Endothelial cell (in vitro differentiated cells): ENCODE measurements around the gene KCNQ1. TPM values are rescaled to one million over a fixed set of nuclear protein-coding genes. Genes with fewer than 3 reads are reported as not detected.
A peak's percentile ranks its signal among the peaks of the same experiment; 100 is the strongest.

Experiments used
- DNase-seq: peaks from one replicate; pipeline ENCODE4 v3.0.0; 2021; ENCODE audit warnings: low spot score
- H3K27ac Mint-ChIP-seq: one replicate; pipeline ENCODE4 v1.8.0; 2021; ENCODE audit warnings: mixed read lengths, inconsistent platforms; ENCODE audit not compliant: unreplicated experiment
- H3K27me3 Mint-ChIP-seq: one replicate; pipeline ENCODE4 v1.8.0; 2021; ENCODE audit warnings: mild to moderate bottlenecking, moderate library complexity, mixed read lengths, inconsistent platforms; ENCODE audit not compliant: unreplicated experiment
- H3K36me3 Mint-ChIP-seq: one replicate; pipeline ENCODE4 v1.8.0; 2021; ENCODE audit warnings: mild to moderate bottlenecking, low read depth, mixed read lengths, inconsistent platforms; ENCODE audit not compliant: unreplicated experiment
- H3K4me1 Mint-ChIP-seq: one replicate; pipeline ENCODE4 v1.8.0; 2021; ENCODE audit warnings: mild to moderate bottlenecking, mixed read lengths, inconsistent platforms; ENCODE audit not compliant: unreplicated experiment
- H3K4me3 Mint-ChIP-seq: one replicate; pipeline ENCODE4 v1.8.0; 2021; ENCODE audit warnings: mild to moderate bottlenecking, mixed read lengths, inconsistent platforms; ENCODE audit not compliant: unreplicated experiment
- H3K9me3 Mint-ChIP-seq: one replicate; pipeline ENCODE4 v1.8.0; 2021; ENCODE audit warnings: mixed read lengths, inconsistent platforms; ENCODE audit not compliant: unreplicated experiment
- total RNA-seq: library from RNA; stranded (reverse); fragmentation: NEBNext Ultra II Directional; extraction: Animal tissue kit (Norgen Biotek cat#: 25700); gene quantifications from one replicate; pipeline ENCODE4 v1.2.1, GENCODE V29; 2021; ENCODE audit not compliant: unreplicated experiment
- TF ChIP-seq, protein P1 (sequence below): fragments of 200-600 bp; sonication (generic); IDR thresholded peaks from one replicate; pipeline ENCODE4 v1.5.0; 2021; ENCODE audit warnings: antibody characterized with exemption; ENCODE audit not compliant: unreplicated experiment

KCNQ1 gene
- total RNA-seq, 1 donor from 2014 or later: 35.3 TPM

DNA sequence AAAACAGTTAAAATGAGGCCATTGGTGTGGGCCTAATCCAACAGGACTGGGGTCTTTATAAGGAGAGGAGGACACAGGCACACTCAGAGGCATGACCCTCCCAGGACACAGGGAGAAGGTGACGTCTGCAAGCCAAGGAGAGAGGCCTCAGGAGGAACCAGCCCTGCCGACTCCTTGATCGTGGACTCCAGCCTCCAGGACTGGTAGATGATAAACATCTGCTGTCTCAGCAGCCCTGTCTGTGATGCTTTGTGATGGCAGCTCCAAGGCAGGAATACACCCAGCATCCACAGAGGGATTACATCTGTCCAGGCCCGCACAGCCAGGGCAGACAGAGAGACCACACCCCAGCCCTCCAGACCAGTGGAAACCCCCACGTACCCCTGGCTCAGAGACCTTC lies 422.3 kb downstream of the KCNQ1 start:
- H3K27ac Mint-ChIP-seq: peak overlapping the region; percentile 74

DNA sequence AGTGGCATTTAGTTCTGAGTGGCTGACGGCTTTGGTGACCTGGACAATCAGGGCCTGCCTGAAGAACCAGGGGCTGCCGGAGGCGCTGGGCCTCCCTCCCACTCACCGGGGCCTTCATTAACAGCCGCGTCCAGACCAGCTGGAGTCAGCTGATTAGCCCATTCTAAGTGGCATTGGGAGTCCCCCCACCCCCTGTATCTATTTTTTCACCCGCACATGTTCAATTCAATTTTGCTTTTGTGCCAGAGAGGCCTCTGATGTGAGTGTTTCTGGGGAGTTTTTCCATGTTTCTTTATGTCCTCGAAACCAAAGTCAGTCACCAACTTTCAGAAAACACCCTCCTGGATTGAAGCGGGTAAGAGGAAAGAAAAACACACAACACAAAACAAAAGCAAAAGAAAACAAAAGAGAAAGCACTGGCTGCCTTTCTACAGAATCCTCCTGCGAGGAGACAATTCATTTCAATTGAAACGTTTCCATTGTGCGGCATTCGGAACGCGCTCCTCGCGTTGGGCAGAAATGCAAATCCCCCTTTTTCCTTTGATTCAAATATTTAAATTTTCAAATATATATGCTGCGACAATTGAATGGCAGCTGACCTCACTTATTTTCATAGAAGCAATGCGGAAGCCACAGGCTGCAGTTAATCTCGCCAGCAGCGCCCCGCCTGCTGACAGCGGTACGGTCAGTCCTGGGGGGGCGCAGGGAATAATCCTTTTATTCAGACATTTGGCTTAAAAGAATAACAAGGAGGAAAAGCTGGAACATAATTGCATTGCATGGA lies 423.1 kb downstream of the KCNQ1 start:
- no peak overlapping the region for H3K27ac Mint-ChIP-seq
- H3K9me3 Mint-ChIP-seq: no peaks in the 10 kb centered on the region
- H3K4me1 Mint-ChIP-seq: peaks cover 9% of the 10 kb centered on the region
- no peak for DNase-seq
- peaks cover 10% of the 10 kb centered on the region for H3K27me3 Mint-ChIP-seq
- TF ChIP-seq, protein P1, sequence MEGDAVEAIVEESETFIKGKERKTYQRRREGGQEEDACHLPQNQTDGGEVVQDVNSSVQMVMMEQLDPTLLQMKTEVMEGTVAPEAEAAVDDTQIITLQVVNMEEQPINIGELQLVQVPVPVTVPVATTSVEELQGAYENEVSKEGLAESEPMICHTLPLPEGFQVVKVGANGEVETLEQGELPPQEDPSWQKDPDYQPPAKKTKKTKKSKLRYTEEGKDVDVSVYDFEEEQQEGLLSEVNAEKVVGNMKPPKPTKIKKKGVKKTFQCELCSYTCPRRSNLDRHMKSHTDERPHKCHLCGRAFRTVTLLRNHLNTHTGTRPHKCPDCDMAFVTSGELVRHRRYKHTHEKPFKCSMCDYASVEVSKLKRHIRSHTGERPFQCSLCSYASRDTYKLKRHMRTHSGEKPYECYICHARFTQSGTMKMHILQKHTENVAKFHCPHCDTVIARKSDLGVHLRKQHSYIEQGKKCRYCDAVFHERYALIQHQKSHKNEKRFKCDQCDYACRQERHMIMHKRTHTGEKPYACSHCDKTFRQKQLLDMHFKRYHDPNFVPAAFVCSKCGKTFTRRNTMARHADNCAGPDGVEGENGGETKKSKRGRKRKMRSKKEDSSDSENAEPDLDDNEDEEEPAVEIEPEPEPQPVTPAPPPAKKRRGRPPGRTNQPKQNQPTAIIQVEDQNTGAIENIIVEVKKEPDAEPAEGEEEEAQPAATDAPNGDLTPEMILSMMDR: no peak
- H3K36me3 Mint-ChIP-seq: no peaks in the 10 kb centered on the region
- no peak overlapping the region for H3K4me3 Mint-ChIP-seq

More for the DNA sequence above, 422.3 kb downstream of the KCNQ1 start:
- H3K27me3 Mint-ChIP-seq: peaks cover 10% of the 10 kb centered on the region
- no peaks in the 10 kb centered on the region for H3K9me3 Mint-ChIP-seq
- TF ChIP-seq, protein P1: no peak
- H3K36me3 Mint-ChIP-seq: no peaks in the 10 kb centered on the region
- H3K4me1 Mint-ChIP-seq: peaks cover 9% of the 10 kb centered on the region
- DNase-seq: no peak
- no peak overlapping the region for H3K4me3 Mint-ChIP-seq

DNA sequence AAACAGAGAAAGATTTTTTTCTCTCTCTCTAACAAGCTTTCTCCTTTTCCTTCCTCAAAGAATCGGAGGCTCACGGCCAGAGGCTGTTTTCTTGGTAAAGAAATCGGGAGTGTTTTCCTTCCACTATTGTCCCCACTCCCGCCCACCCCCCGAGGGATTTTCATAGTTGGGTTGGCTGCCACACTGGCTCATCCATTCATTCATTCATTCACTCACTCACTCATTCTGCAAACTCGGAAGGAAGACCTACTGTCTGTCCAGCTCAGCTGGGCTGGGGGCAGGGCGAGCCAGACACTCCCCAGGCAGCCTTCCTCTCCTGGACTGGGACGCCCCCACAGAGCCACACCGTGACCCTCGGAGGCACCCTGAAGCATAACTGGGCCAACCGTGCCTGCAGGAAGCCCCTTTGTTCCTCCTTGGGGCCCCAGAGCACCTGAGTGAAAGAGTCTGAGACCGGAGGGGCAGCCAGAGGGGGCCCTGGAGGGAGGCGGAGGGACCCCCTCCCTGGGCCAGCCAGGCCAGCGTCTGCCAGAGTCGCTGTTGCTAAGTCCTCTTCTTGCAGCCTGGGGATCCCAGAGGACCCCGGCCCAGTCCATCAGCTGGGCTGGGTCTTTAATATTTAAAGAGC lies 423.8 kb downstream of the KCNQ1 start:
- Mint-ChIP-seq H3K36me3 (no peaks in the 10 kb centered on the region), H3K4me3 (no peak overlapping the region), H3K27me3 (peaks cover 10% of the 10 kb centered on the region), H3K27ac (no peak overlapping the region), H3K4me1 (peaks cover 9% of the 10 kb centered on the region), H3K9me3 (no peaks in the 10 kb centered on the region)
- TF ChIP-seq, protein P1: no peak
- no peak for DNase-seq

DNA sequence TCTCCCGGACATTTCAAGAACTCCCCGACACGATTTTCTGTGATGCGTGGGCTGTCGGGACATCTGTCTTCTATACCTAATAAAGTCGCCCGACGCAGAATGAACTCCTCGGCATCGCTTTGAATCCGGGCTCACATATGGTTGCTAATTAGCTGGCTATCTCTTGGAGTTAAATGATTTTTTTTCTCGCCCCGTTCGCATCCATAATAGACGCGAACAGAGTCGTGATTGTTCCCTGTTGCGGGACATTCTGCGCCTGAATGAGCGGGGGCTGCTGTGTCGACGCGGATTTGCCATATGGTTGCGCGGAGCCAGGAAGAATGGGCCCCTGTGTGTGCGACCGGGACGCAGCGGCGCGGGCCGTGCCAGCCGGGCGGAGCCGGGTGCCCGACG lies 424.3 kb downstream of the KCNQ1 start:
- no peak overlapping the region for H3K4me3 Mint-ChIP-seq
- H3K27ac Mint-ChIP-seq: no peak overlapping the region
- TF ChIP-seq, protein P1: no peak
- H3K27me3 Mint-ChIP-seq: peaks cover 9% of the 10 kb centered on the region
- no peaks in the 10 kb centered on the region for H3K36me3 Mint-ChIP-seq
- H3K4me1 Mint-ChIP-seq: peaks cover 9% of the 10 kb centered on the region
- DNase-seq: no peak
- H3K9me3 Mint-ChIP-seq: no peaks in the 10 kb centered on the region
